SK-N-SH treated with all-trans-retinoic acid at 6 μM for 48 hours (cell line): ENCODE results near the gene THSD8.

Experiments
- ARNTL ChIP-seq: fragments of 450-650 bp; formaldehyde crosslinking; IDR thresholded peaks from 2 replicates; pipeline ENCODE4 v1.5.0; 2020; ENCODE audit warnings: low read depth, mild to moderate bottlenecking, moderate library complexity, borderline replicate concordance
- CREB5 ChIP-seq: fragments of 250-450 bp; sonication (Bioruptor Pico); IDR thresholded peaks from 2 replicates; pipeline ENCODE4 v1.5.1; 2020; ENCODE audit warnings: low read depth, mild to moderate bottlenecking, moderate library complexity
- CSDC2 ChIP-seq: fragments of 250-450 bp; sonication (Bioruptor Pico); IDR thresholded peaks from 2 replicates; pipeline ENCODE4 v1.5.0; 2020; ENCODE audit warnings: mild to moderate bottlenecking, moderate library complexity
- CSRNP3 ChIP-seq: fragments of 250-450 bp; sonication (Bioruptor Pico); IDR thresholded peaks from 2 replicates; pipeline ENCODE4 v1.5.1; 2021; ENCODE audit warnings: mild to moderate bottlenecking, moderate library complexity
- OSR1 ChIP-seq: fragments of 250-450 bp; sonication (Bioruptor Pico); IDR thresholded peaks from 2 replicates; pipeline ENCODE4 v1.8.0; 2022; ENCODE audit warnings: moderate library complexity, mild to moderate bottlenecking, inconsistent platforms
- PATZ1 ChIP-seq: fragments of 250-450 bp; sonication (Bioruptor Pico); IDR thresholded peaks from 2 replicates; pipeline ENCODE4 v1.8.0; 2020; ENCODE audit warnings: mild to moderate bottlenecking, moderate library complexity, borderline replicate concordance
- POU6F1 ChIP-seq: fragments of 250-450 bp; sonication (Bioruptor Pico); IDR thresholded peaks from 2 replicates; pipeline ENCODE4 v1.8.0; 2021; ENCODE audit warnings: low read depth, mild to moderate bottlenecking, moderate library complexity, borderline replicate concordance
- RARB ChIP-seq: fragments of 250-450 bp; sonication (Bioruptor Pico); IDR thresholded peaks from 2 replicates; pipeline ENCODE4 v1.8.0; 2021; ENCODE audit warnings: mild to moderate bottlenecking, moderate library complexity
- TCF4 ChIP-seq: fragments of 250-450 bp; sonication (Bioruptor Pico); IDR thresholded peaks from 2 replicates; pipeline ENCODE4 v1.8.0; 2021; ENCODE audit warnings: mild to moderate bottlenecking, moderate library complexity, borderline replicate concordance
- TSHZ2 ChIP-seq: fragments of 250-450 bp; sonication (Bioruptor Pico); IDR thresholded peaks from 2 replicates; pipeline ENCODE4 v1.5.0; 2020; ENCODE audit warnings: mild to moderate bottlenecking, moderate library complexity
- ZFP30 ChIP-seq: fragments of 450-650 bp; formaldehyde crosslinking; IDR thresholded peaks from 2 replicates; pipeline ENCODE4 v1.5.0; 2022; ENCODE audit warnings: mild to moderate bottlenecking, moderate library complexity
- ZNF70 ChIP-seq: fragments of 450-650 bp; formaldehyde crosslinking; IDR thresholded peaks from 2 replicates; pipeline ENCODE4 v1.5.0; 2020; ENCODE audit warnings: mild to moderate bottlenecking, moderate library complexity
- ZNF8 ChIP-seq: fragments of 450-650 bp; formaldehyde crosslinking; IDR thresholded peaks from 2 replicates; pipeline ENCODE4 v1.5.0; 2020; ENCODE audit warnings: mild to moderate bottlenecking, moderate library complexity

DNA sequence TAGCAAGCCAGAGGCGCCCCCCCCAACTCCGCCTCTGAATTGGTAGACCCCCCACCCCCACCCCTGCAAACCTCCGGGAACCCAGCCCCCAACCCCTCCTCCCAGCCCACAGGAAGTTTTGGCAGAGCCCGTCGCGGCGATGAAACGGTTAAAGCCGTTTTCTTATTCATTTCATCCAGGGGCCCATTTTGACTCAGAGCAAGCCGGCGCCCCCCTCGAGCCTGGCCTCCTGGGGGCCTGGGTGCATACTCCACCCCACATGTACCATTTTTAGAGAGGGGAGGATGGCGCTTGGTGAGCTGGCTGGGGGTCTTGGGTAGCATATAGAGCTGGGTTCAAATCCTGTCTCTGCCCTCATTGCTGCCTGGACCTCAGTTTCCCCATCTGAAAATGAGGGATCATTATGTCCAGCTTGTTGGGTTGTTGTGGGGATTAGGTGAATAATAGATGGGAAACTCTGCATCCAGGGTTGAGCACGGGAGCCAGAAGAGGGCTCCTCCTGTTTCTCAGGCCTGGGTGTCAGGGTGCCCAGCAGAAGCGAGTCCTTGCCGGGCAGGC lies 18.5 kb upstream of the THSD8 start:
- TF ChIP-seq ZNF8 (CRISPR knock-in tag) (no peak), POU6F1 (CRISPR knock-in tag) (no peak), ZNF70 (CRISPR knock-in tag) (no peak), ARNTL (no peak), CREB5 (CRISPR knock-in tag) (no peak), OSR1 (no peak), PATZ1 (CRISPR knock-in tag) (no peak), CSRNP3 (CRISPR knock-in tag) (no peak), RARB (CRISPR knock-in tag) (no peak), ZFP30 (CRISPR knock-in tag) (no peak), CSDC2 (CRISPR knock-in tag) (no peak), TCF4 (CRISPR knock-in tag) (no peak), TSHZ2 (CRISPR knock-in tag) (no peak)
